Measurements from ENCODE around the gene EIF4H.
"Not testable (repeated sequence)": the region's sequence is repeated elsewhere in the genome, so short reads cannot be mapped to it uniquely, and the experiment has no call there.

The EIF4H gene

DNA sequence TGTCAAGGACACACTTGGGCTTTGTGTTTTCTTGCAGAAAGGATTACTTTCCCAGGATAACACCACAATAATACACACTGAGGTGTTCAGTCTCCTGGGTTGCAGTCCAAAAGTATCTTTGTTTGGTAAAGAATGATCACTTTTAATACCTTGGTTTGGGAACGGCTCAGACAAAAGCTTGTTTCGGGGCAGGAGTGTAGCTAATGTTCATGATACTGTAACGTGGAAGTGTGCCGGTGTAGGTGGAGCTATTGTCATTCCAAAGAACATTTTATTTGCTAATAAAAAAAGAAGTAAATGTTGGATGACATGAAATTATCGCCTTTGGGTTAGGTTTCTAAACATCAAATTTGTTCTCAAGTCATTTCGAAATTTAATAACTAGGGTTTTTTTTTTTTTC is 1.2 kb downstream of the EIF4H start:
- DNase-seq (ENCODE audit: low read depth, low spot score) = no peak

GRCh38 chr7:74176555-74176954 is 2.4 kb downstream of the EIF4H start:
- DNase-seq (ENCODE audit: low read depth, low spot score) = no peak

DNA sequence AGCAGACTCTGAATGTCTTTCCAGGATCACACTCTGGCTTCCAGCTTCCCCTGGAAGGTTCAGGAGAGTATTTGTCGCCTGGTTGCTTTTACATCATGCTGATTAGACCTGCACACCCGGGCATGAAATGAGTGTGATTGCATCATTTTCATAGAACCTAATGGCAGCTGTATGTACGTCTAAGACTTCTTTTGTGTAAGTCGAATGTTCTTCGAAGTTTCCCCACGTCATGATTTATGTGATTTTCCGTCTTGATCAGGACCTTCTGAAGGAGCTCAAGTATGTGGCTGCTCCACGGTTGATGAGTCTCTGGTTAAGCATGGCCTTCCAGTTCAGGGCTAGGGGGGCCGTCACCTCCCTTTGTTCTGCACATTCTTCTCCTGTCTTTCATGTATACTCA is 4.5 kb downstream of the EIF4H start:
- DNase-seq (ENCODE audit: low read depth, low spot score) = no peak

GRCh38 chr7:74179935-74180604 is 5.9 kb downstream of the EIF4H start:
- no peak for DNase-seq (ENCODE audit: low read depth, low spot score)

GRCh38 chr7:74180866-74181265 is 6.7 kb downstream of the EIF4H start:
- DNase-seq (ENCODE audit: low read depth, low spot score) = no peak

DNA sequence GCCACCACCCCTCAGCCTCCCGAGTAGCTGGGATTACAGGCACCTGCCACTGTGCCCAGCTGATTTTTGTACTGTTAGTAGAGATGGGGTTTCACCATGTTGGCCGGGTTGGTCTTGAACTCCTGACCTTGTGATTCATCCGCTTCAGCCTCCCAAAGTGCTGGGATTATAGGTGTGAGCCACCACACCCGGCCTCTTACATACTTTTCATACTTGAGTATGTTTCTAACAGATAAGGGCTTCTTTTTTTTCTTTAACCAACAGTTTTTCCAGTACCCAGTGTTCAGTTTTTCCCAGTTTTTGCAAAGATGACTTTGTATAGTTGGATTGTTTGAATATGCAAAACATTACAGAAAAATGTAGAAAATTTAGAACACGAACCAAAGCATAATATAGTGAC is 7.7 kb downstream of the EIF4H start:
- DNase-seq (ENCODE audit: low read depth, low spot score) = no peak

DNA sequence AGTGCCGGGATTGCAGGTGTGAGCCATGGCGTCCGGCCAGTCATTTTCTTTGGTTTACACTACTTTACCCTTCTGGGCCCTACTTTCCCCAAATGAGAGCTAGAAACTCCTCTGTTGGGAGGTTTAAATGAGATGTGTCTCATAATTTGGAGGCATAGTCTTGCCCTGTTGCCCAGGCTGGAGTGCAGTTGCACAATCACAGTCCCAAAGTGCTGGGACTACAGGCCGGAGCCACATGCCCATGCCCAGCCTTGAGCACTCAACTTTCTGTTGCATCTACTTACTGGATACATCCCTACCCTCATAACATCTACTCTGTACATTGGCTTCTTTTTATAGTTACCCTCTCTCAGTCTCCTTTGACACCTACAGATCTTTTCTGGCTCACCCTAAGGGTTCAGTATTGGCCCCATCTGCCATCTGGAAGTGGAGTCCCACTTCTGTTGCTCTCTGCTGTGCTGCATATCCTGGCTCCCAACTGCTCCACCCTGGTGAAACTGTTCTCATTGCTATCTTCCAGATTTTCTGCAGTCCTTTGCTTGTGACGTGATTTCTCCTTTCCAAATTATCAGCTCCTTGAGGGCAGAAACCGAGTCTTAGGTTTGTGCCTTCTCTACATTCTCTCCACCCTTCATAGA is 8.4 kb downstream of the EIF4H start:
- no peak for DNase-seq (ENCODE audit: low read depth, low spot score)

GRCh38 chr7:74183142-74183541 is 9.0 kb downstream of the EIF4H start:
- no peak for DNase-seq (ENCODE audit: low read depth, low spot score)

- DNase-seq (ENCODE audit: low read depth, low spot score) = no peak
Measured at GRCh38 chr7:74183653-74184450, 9.7 kb downstream of the EIF4H start.

- DNase-seq (ENCODE audit: low read depth, low spot score) = no peak
Measured at GRCh38 chr7:74185016-74185415, 10.9 kb downstream of the EIF4H start.

GRCh38 chr7:74185636-74186035 is 11.5 kb downstream of the EIF4H start:
- no peak for DNase-seq (ENCODE audit: low read depth, low spot score)

GRCh38 chr7:74187915-74188675 is 13.9 kb downstream of the EIF4H start:
- no peak for DNase-seq (ENCODE audit: low read depth, low spot score)

DNA sequence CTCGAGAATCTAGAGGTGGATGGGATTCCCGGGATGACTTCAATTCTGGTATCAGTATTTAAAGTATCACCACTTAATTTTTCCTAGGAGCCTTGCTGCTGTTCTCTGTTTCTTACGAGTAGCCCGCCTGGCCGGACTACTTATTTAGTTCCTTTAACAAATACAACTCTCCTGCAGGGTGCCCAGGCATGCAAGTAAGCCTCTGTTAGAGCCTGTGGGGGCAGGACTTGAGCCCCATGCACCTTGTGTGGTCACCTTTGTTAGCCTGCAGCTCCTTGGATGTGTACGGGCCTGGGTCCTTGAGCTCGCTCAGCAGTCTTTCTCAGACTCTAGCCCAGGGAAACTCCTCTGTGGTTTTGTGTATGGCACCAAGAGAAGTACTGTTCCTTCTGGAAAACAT is 16.1 kb downstream of the EIF4H start:
- no peak for DNase-seq (ENCODE audit: low read depth, low spot score)

DNA sequence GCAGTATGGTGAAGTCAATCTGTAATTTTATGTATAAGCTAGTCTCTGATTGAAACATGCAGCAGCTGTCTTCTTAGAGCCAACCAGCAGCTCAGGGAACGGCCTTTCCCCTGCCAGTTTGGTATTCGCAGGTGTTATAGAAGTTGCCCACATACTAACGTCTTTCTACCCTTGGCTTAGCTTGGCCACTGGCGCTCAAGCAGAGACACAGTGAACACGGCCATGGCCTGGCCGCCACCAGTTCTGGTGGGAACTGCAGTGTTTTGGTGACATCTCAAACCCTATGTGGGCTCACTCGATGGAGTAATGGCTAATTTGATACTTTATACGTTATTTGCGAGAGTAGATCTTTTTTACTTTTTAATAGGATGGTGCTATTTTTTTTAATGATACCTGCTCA is 17.1 kb downstream of the EIF4H start:
- DNase-seq (ENCODE audit: low read depth, low spot score) = no peak

DNA sequence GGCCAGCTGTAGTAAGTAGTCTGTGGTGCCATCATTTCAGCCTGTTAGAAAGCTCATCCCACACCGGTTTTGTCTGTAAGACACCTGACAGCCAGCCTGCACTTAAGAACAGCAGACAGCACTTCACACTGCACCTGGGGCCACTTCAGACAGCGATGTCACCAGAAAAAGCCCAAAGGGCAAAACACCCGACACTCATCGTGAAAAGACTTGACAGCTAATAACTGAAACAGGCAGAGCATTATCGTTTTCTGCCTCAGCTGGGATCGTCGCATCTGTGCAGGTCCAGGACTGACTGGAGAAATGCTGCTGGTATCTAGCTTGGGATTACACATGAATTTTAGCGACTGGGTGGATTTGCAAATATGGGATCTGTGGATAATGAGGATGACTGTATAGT is 18.9 kb downstream of the EIF4H start:
- no peak for DNase-seq (ENCODE audit: low read depth, low spot score)

- DNase-seq (ENCODE audit: low read depth, low spot score) = no peak
Measured at GRCh38 chr7:74193913-74194312, 19.8 kb downstream of the EIF4H start.

DNA sequence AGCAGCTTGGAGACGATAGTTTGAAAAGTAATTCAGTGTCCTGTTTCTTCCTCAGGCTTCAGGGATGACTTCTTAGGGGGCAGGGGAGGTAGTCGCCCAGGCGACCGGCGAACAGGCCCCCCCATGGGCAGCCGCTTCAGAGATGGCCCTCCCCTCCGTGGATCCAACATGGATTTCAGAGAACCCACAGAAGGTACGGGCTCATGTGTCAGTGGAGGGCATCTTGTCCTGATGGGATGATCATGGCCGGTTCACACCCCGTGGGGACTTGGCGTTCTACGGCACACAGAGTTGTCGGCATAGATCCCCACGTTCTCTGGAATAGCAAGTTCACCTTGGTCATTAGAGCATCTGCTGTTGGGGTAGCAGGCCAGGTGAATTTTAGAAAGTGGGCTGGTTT is 20.5 kb downstream of the EIF4H start:
- DNase-seq (ENCODE audit: low read depth, low spot score) = no peak

DNA sequence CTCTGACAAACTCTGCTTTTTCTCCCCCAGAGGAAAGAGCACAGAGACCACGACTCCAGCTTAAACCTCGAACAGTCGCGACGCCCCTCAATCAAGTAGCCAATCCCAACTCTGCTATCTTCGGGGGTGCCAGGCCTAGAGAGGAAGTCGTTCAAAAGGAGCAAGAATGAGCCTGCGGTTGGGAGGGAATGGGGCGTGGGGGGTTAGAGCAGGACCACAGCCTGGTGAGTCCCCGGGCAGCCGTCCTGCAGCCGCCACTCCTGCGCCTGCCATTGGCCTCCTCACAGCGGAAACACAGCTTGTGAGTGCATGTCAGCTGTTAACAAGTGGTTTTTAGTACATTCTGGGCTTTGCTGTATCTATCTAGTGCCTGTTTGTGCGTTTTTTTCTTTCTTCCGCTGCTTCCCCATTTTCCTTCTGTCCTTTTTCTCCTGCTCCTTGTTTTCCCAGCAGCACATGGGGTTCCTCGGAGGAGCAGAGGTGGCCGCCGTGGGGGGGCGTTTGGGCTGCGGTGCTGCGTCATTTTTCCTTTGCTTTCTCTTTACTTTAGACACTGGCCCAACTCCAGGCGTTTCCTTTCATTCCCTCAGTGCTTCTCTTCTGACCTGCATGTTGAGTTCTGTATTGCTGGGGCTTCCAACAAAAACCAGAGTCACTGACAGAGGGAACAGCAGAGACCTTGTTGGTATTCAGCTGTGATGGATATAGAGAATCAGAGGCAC is 21.1 kb downstream of the EIF4H start:
- not testable (repeated sequence) for DNase-seq (ENCODE audit: low read depth, low spot score)

DNA sequence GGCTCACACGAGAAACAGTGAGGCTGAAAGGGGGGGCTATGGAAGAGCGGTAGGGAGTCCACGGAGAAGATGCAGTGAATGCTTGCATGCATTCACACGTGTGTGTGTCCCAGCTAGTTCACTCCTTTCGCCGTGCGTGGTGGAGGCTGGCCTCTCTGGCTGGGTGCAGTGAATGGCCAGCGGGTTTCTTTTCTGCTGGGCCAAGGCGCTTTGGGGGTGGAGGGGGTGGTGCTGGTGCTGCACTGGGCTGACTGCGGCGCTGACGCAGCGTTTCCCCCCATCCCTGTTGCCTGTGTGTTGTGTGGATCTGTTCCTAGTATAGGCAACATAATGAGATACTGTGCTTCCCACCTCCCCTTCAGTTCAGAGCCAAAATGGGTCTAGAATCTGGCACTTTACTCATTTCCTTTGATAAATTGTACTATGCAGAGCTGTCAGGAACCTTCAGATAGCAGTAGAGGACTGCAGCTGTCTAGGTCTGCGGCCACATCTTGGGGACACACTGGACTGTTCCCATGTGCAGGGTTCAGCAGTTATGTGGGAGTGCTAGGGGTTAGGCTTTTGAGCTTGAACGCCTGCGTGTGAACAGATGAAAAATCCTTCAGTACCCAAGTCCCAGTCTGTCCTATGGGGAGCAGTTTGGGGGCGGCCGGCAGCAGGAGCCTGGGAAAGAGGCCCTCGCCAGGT is 22.0 kb downstream of the EIF4H start:
- DNase-seq (ENCODE audit: low read depth, low spot score) = not testable (repeated sequence)

GRCh38 chr7:74197449-74198124 is 23.4 kb downstream of the EIF4H start:
- DNase-seq (ENCODE audit: low read depth, low spot score) = no peak

All from brain pericyte (primary cell).